H1 (cell line): Measurements from ENCODE around the gene CST7. TPM values are rescaled to one million over a fixed set of nuclear protein-coding genes. Genes with fewer than 3 reads are reported as not detected.

ENCODE experiments used
- RFX5 ChIP-seq: IDR thresholded peaks from 2 replicates; pipeline ENCODE4 v1.6.1; 2011; ENCODE audit warnings: low read depth, low read length, improper control_type of control experiment, borderline replicate concordance
- polyA plus RNA-seq, 7 experiments: library from polyadenylated mRNA; depleted of rRNA in 3 of 7; stranded (reverse) in 5 of 7; unstranded in 2 of 7; fragments of >200 nt in 5 of 7; fragments of 200-250 nt in 2 of 7; gene quantifications; 1 replicate in 5 of 7; 2 replicates in 1 of 7; 4 replicates in 1 of 7; pipeline versions ENCODE4 v1.2.1 to v1.2.3, GENCODE V29; 2011 to 2013; ENCODE audit warnings: missing spikeins in 2 of 7, mixed read lengths in 2 of 7
- total RNA-seq: library from RNA; stranded (reverse); fragmentation: NEBNext Ultra II Directional; extraction: Animal tissue kit (Norgen Biotek cat#: 25700); gene quantifications from 2 replicates; pipeline ENCODE4 v1.2.1, GENCODE V29; 2021

Gene CST7
- total and polyA plus RNA-seq, 2 of the 8 experiments (the other 6 are each of a cell fraction or from before 2014, with no cell fraction given): not detected

DNA sequence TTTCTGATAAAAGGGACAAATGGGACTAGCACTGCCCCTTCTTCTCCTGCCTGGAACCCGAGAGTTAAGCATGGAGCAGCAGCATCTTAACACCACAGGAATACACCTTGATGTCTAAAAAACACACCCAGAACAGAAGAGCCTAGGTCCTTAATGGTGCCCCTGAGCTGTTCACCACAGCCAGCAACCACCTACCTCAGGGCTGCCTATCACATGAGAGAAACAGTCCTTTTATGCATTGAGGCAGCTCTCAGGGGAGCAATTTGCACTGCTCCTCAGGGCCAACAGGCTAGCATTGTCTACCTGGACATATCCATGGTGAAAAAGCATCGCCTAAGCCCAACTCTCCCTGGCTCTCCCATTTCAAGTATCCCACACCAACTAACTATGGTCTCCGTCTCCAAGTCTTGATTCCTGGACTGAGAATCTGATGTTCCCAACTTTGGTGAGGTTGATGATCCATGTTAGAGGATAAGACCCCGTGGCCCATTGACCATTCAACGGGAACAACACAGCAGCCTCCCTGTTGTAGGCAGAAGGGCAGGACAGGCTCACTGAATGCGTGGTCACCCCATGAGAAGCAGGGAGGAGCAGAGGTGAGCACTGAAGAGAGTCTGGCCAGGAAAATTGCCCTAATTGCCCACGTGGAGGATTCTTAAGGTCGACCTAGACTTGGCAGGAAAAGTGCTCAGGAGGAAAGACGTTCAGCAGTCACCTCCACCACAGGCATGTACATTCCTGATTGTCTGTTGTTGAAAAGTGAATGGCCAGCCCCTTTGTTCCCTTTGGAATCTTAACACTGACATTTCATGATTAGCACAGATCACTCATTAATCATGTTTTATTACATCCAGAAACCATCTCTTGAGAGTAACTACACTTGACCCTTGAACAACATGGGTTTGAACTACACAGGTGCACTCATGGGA, 47.6 kb downstream of the CST7 start (continued):
- no peak for TF ChIP-seq RFX5
